ENCODE data around the gene SUFU. TPM values are rescaled to one million over a fixed set of nuclear protein-coding genes. Genes with fewer than 3 reads are reported as not detected.

Gene SUFU
- total RNA-seq, 4 donors from 2014 or later = 6.5 to 11.0 (median 9.2) TPM

DNA sequence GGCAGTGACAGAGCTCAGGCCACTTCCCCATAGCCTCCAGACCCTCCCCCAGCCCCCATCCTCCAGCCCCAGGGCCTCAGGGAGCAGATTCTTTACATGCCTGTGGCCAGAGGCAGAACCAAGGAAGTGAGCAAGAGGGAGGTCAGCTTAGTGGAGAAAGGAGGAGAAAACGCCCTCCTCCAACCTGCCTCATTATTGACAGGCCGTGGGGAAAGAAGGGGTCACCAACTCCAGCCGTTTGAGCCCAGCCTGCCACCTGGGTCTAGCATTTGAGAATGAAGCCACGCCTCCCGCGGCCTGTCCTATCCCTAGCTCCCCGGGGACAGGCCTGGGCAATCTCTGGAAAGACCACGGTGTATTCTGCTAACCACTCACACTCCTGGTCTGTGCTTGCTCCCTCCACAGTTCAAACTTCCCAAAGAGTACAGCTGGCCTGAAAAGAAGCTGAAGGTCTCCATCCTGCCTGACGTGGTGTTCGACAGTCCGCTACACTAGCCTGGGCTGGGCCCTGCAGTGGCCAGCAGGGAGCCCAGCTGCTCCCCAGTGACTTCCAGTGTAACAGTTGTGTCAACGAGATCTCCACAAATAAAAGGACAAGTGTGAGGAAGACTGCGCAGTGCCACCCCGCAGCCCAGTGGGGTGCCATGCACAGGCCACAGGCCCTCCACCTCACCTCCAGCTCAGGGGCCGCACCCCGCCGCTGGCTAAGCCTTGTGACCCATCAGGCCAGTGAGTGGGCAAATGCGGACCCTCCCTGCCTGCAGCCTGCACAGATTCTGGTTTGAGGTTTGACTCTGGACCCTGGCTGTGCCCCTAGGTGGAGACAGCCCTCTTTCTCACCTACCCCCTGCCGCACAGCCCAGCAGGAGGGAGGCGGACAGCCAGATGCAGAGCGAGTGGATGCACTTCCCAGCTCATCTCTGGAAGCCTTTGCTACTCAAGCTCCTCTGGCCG is 126.2 kb downstream of the SUFU start:
- DNase-seq = no peak
- TF ChIP-seq, protein P1, sequence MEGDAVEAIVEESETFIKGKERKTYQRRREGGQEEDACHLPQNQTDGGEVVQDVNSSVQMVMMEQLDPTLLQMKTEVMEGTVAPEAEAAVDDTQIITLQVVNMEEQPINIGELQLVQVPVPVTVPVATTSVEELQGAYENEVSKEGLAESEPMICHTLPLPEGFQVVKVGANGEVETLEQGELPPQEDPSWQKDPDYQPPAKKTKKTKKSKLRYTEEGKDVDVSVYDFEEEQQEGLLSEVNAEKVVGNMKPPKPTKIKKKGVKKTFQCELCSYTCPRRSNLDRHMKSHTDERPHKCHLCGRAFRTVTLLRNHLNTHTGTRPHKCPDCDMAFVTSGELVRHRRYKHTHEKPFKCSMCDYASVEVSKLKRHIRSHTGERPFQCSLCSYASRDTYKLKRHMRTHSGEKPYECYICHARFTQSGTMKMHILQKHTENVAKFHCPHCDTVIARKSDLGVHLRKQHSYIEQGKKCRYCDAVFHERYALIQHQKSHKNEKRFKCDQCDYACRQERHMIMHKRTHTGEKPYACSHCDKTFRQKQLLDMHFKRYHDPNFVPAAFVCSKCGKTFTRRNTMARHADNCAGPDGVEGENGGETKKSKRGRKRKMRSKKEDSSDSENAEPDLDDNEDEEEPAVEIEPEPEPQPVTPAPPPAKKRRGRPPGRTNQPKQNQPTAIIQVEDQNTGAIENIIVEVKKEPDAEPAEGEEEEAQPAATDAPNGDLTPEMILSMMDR (IDR thresholded peaks at IDR 0.05) = no peak
- TF ChIP-seq POLR2A (IDR thresholded peaks at IDR 0.05) = no peak
- peak overlapping the region in 3 of 4 donors; percentile 46 to 85 (median 49) for H3K27ac ChIP-seq
- no peaks in the 10 kb centered on the region for H3K27me3 ChIP-seq
- peaks cover 0 to 12% (median 0%) of the 10 kb centered on the region in 3 donors for H3K36me3 ChIP-seq
- no peaks in the 10 kb centered on the region for H3K9me3 ChIP-seq
- no peak overlapping the region for H3K4me3 ChIP-seq
- H3K4me1 ChIP-seq = peaks cover 0 to 43% (median 0%) of the 10 kb centered on the region in 4 donors

DNA sequence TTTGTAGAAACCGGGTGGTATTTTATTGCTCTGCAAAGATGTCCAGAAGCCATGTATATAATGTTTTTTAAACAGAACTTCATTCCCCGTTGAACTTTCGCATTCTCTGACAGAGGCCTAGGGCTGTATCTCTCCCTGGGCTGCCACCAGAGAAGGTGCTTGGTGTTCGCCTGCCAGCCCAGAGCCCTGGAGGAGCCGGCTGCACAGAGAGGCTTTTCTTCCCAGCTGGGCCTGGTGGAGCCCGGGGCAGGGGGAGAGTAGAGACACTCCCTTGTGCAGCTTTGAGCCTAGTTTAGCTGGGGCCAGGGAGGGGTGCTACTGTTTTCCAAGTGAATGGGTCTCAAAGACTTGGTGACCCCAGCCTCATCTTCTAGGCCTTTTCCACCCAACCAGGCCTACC is 126.9 kb downstream of the SUFU start:
- TF ChIP-seq, protein P1 (IDR thresholded peaks at IDR 0.05) = no peak
- TF ChIP-seq POLR2A (IDR thresholded peaks at IDR 0.05) = no peak
- Histone ChIP-seq H3K27ac (no peak overlapping the region), H3K4me1 (peaks cover 0 to 43% (median 3%) of the 10 kb centered on the region in 4 donors), H3K9me3 (no peaks in the 10 kb centered on the region), H3K4me3 (no peak overlapping the region), H3K36me3 (peaks cover 0 to 12% (median 0%) of the 10 kb centered on the region in 3 donors), H3K27me3 (no peaks in the 10 kb centered on the region)
- DNase-seq = no peak

DNA sequence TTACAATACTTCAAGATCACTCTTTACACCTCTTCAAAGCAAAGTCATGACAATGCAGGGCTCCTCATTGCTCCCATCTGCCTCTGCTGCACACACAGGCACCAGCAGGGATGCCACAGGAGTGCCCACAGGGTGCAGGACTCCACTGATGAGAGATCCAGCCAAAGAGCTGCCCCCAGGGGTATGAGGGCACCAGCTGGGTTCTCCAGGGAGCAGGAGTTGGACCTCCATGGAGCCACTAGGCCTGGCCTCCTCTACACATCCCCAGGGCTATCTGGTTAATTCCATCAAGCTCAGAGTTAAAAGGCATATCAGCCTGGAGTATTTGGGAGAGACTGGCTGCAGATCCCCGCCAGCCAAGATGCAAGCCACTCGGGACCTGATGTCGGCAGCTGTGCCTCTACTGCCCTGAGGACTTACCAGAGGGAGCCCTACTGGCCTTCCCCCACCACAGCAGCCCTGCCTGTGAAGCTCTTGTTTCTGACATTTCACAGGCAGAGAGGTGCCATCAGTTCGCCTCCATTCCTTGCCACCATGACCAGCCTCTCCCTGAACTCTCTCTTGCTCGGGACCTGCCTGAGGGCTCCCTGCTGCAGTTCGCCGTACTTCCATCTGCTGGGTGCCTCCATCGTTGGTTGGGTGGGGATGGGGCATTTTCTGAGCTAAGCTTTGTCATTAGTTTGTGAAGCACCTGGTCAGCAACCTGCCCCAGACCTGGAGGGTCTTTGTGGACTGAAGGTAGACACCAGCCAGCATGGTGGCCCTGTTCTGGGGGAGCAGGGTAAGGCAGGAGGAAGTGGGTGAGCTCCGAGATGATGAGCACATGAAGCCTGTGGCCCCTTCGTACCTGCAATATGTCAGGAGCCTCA is 128.0 kb downstream of the SUFU start:
- Histone ChIP-seq H3K4me3 (no peak overlapping the region), H3K27me3 (no peaks in the 10 kb centered on the region), H3K4me1 (peaks cover 0 to 39% (median 4%) of the 10 kb centered on the region in 4 donors), H3K9me3 (no peaks in the 10 kb centered on the region), H3K36me3 (peaks cover 0 to 12% (median 0%) of the 10 kb centered on the region in 3 donors), H3K27ac (peak overlapping the region in 2 of 4 donors; percentile 19 to 49)
- no peak for TF ChIP-seq POLR2A (IDR thresholded peaks at IDR 0.05)
- TF ChIP-seq, protein P1 (IDR thresholded peaks at IDR 0.05) = no peak
- no peak for DNase-seq

DNA sequence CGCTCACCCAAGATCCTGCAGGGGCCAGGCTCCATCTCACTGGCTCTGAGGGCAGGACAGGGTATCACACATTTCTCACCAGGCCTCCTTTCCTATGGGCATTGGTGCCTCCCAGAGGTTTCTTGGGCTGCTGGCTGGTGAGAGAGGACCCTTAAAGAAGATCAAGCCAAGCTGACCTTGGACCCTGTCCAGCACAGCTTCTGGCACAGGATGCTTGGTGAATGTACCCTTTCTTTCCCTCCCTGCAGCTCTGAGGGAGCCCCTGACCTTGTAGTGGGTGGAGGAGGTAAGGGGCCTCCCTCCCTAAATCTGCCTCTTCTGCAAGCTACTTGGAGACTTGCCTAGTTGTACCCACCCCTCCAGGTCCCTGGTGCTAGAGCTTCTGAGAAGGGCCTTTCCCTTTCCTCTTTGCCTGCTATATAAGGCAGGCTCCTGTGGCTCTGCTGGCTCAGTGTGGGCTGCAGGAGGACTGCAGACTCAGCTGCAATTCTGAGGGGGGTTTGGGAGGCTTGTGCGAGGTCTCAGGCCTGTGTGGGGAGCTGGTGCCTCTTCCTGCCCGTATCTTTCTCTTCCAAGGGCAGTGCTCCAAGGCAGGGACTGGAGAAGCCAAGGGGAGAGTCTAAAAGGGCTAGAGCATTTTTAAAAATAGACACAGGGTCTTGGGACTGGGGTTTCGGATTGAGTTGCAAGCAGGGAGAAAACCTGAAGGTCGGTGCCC is 128.8 kb downstream of the SUFU start:
- H3K27me3 ChIP-seq = no peaks in the 10 kb centered on the region
- DNase-seq = no peak
- no peak overlapping the region for H3K4me3 ChIP-seq
- H3K4me1 ChIP-seq = peaks cover 0 to 31% (median 4%) of the 10 kb centered on the region in 4 donors
- H3K36me3 ChIP-seq = peaks cover 0 to 8% (median 0%) of the 10 kb centered on the region in 3 donors
- no peaks in the 10 kb centered on the region for H3K9me3 ChIP-seq
- TF ChIP-seq, protein P1 (IDR thresholded peaks at IDR 0.05) = no peak
- TF ChIP-seq POLR2A (IDR thresholded peaks at IDR 0.05) = no peak
- peak overlapping the region; percentile 6 to 59 (median 38) for H3K27ac ChIP-seq

DNA sequence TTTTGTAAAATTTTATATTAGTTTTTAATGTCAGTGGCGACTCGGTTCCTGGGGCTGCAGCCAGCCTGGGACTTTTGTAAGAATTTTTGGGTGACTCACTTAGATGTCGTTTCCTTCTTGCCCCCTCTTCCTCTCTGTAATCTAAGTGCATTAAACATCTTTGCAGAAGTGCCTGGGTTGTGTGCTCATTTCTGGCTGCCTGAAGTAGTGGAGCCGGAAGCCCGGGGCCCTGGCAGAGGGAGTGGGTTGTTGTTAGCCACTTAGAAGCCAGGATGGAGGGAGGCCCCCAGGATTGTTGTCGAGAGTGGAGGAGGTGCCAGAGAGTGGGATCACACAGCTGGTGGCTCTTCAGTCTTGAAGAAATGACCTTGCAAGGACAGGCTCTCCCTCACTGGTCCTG is 129.5 kb downstream of the SUFU start:
- H3K36me3 ChIP-seq = peaks cover 0 to 6% (median 0%) of the 10 kb centered on the region in 3 donors
- peaks cover 0 to 26% (median 4%) of the 10 kb centered on the region in 4 donors for H3K4me1 ChIP-seq
- no peaks in the 10 kb centered on the region for H3K27me3 ChIP-seq
- no peaks in the 10 kb centered on the region for H3K9me3 ChIP-seq
- H3K27ac ChIP-seq = peak overlapping the region; percentile 6 to 62 (median 54)
- DNase-seq = no peak
- H3K4me3 ChIP-seq = no peak overlapping the region
- TF ChIP-seq, protein P1 (IDR thresholded peaks at IDR 0.05) = no peak
- no peak for TF ChIP-seq POLR2A (IDR thresholded peaks at IDR 0.05)

Measured in Peyer's patch (tissue), 4 donors.